ENCODE measurements around the gene POLD3. TPM values are rescaled to one million over a fixed set of nuclear protein-coding genes. Genes with fewer than 3 reads are reported as not detected.

The POLD3 gene
- total RNA-seq, 1 experiment from 2014 or later: 18.9 TPM

DNA sequence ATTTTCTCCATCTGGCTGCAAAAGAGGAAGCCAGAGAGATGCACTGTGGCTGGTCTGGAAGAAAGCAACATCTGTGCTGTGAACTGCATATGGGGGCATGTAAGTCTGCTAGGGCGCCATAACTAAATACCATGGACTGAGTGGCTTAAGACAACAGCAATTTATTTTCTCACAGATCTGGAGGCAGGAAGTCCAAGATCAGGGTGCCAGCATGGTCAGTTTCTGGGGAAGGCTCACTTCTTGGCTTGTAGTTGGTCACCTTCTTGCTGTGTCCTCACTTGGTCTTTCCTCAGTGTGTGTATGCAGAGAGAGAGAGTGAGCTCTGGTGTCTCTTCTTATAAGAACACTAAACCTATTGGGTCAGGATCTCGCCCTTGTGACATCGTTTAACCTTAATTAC, 34.9 kb upstream of the POLD3 start:
- no peaks in the 10 kb centered on the region for H3K9me3 ChIP-seq (ENCODE audit: control insufficient read depth in 1 of 2, insufficient read depth in 1 of 2, low read depth in 1 of 2, low read length in 2 of 2)
- H3K27ac ChIP-seq (ENCODE audit: low read depth, low read length): no peak overlapping the region
- no TSS peak for BruUV-seq (replicated peaks)
- H3K9me2 ChIP-seq (ENCODE audit: insufficient read depth): no peaks in the 10 kb centered on the region
- TF ChIP-seq, protein P1, sequence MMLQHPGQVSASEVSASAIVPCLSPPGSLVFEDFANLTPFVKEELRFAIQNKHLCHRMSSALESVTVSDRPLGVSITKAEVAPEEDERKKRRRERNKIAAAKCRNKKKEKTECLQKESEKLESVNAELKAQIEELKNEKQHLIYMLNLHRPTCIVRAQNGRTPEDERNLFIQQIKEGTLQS (IDR thresholded peaks at IDR 0.05): no peak
- TF ChIP-seq TCF7L2 (IDR thresholded peaks at IDR 0.05; ENCODE audit: borderline replicate concordance, extremely low read depth, insufficient read depth, insufficient read length): no peak
- TF ChIP-seq ZNF274 (IDR thresholded peaks at IDR 0.05; ENCODE audit: low read depth, low read length): no peak
- no peaks in the 10 kb centered on the region for H3K36me3 ChIP-seq (ENCODE audit: control insufficient read depth in 1 of 2, insufficient read depth in 2 of 2, low read length in 2 of 2)
- H3K9ac ChIP-seq (ENCODE audit: low read length): no peak overlapping the region
- no peak overlapping the region for H2AFZ ChIP-seq (ENCODE audit: low read depth, low read length, poor library complexity, severe bottlenecking)
- H3K4me3 ChIP-seq (replicated peaks in 1 of 2; ENCODE audit: low read depth in 1 of 2, low read length in 2 of 2): no peak overlapping the region
- RAD21 ChIA-PET (ENCODE audit: low non-redundant PET in 1 of 2, low total read pairs in 2 of 2, uncharacterized antibody in 2 of 2, unreplicated experiment in 2 of 2): no interaction called here
- no peak for DNase-seq (ENCODE audit: low read depth, low spot score)
- no peaks in the 10 kb centered on the region for H4K20me1 ChIP-seq (ENCODE audit: insufficient read depth)
- CTCF ChIA-PET: no interaction called here
- no peak overlapping the region for H3K4me2 ChIP-seq (ENCODE audit: low read length)
- intact Hi-C loops (cut with micrococcal nuclease): no loop called here
- ATAC-seq: no peak
- H3K27me3 ChIP-seq (ENCODE audit: insufficient read depth, low read length): no peaks in the 10 kb centered on the region
- no peaks in the 10 kb centered on the region for H3K79me2 ChIP-seq (ENCODE audit: insufficient read depth, low read length)
- peaks cover 0 to 8% of the 10 kb centered on the region in 2 experiments; a peak in 2 of 4 replicates for H3K4me1 ChIP-seq (ENCODE audit: control insufficient read depth in 1 of 2, insufficient read depth in 2 of 2, low read length in 2 of 2)
- POLR2A ChIA-PET: no interaction called here

GRCh38 chr11:74559110-74559933, 33.1 kb upstream of the POLD3 start:
- Histone ChIP-seq H3K9ac (ENCODE audit: low read length) (no peak overlapping the region), H2AFZ (ENCODE audit: low read depth, low read length, poor library complexity, severe bottlenecking) (peak overlapping the region; percentile 7), H3K36me3 (ENCODE audit: control insufficient read depth in 1 of 2, insufficient read depth in 2 of 2, low read length in 2 of 2) (no peaks in the 10 kb centered on the region), H3K27ac (ENCODE audit: low read depth, low read length) (no peak overlapping the region), H3K4me3 (replicated peaks in 1 of 2; ENCODE audit: low read depth in 1 of 2, low read length in 2 of 2) (no peak overlapping the region), H3K27me3 (ENCODE audit: insufficient read depth, low read length) (no peaks in the 10 kb centered on the region), H3K79me2 (ENCODE audit: insufficient read depth, low read length) (no peaks in the 10 kb centered on the region), H3K4me1 (ENCODE audit: control insufficient read depth in 1 of 2, insufficient read depth in 2 of 2, low read length in 2 of 2) (peaks cover 0 to 8% of the 10 kb centered on the region in 2 experiments; a peak in 2 of 4 replicates), H4K20me1 (ENCODE audit: insufficient read depth) (no peaks in the 10 kb centered on the region), H3K9me3 (ENCODE audit: control insufficient read depth in 1 of 2, insufficient read depth in 1 of 2, low read depth in 1 of 2, low read length in 2 of 2) (no peaks in the 10 kb centered on the region), H3K4me2 (ENCODE audit: low read length) (no peak overlapping the region), H3K9me2 (ENCODE audit: insufficient read depth) (no peaks in the 10 kb centered on the region)
- TF ChIP-seq RAD21 (IDR thresholded peaks at IDR 0.05; ENCODE audit: low read depth) (no peak), TCF7L2 (IDR thresholded peaks at IDR 0.05; ENCODE audit: borderline replicate concordance, extremely low read depth, insufficient read depth, insufficient read length) (no peak), YY1 (IDR thresholded peaks at IDR 0.05; ENCODE audit: extremely low read depth, insufficient replicate concordance, low read depth, low read length) (no peak), POLR2AphosphoS5 (IDR thresholded peaks at IDR 0.05; ENCODE audit: low read depth, low read length) (no peak), SIN3A (IDR thresholded peaks at IDR 0.05; ENCODE audit: low read depth) (no peak)
- POLR2A ChIA-PET: no interaction called here
- ATAC-seq (no peak), DNase-seq (ENCODE audit: low read depth, low spot score) (no peak)
- RAD21 ChIA-PET (ENCODE audit: low non-redundant PET in 1 of 2, low total read pairs in 2 of 2, uncharacterized antibody in 2 of 2, unreplicated experiment in 2 of 2): no interaction called here
- BruUV-seq (replicated peaks): no TSS peak
- intact Hi-C loops (cut with micrococcal nuclease): no loop called here
- CTCF ChIA-PET: interaction anchor here (1.0 to 1.1 kb wide), 2 partner anchors 11 to 106 kb away, joined by 4 read pairs; no protein-coding TSS in a partner anchor
